GM21423 (cell line): ENCODE data around the gene BCL7A.
"Not testable (repeated sequence)": the region's sequence is repeated elsewhere in the genome, so short reads cannot be mapped to it uniquely, and the experiment has no call there.

Source experiments
- ATAC-seq: cut with Tn5 transposase; IDR thresholded peaks from one replicate; pipeline ENCODE4 v1.9.1; 2021; ENCODE audit warnings: mild to moderate bottlenecking, moderate library complexity; ENCODE audit not compliant: unreplicated experiment

BCL7A gene

DNA sequence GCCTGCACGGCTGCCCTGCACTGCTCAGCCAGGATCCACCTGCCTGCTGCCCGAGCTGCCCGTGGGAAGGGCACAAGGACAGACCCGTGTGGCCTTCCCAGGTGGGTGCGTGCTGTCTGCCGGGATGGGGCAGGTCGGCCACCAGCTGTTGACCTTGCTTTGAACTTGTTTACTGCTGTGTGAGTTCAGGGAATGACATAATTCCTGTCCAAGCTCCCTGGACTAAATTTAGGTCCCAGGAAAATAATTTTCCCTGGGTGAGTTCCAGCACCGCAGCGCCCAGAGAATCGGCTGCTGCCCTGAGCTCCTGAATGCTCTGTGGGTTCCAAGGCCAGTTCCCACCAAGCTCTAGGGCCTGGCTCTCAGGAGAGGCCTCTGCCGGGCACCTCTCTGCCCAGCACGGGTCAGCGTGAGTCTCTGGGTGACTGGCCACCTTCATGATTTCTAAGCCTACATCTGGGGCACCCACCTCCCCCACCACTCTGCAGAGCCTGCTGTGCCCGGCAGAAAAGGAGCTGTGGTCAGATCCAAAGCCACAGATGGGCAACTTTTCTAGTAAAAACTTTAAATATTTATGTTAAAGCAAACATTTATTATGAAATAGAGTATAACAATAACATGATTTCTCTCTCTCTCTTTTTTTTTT is 29.7 kb downstream of the BCL7A start:
- no peak for ATAC-seq

GRCh38 chr12:122052285-122052684 is 30.6 kb downstream of the BCL7A start:
- ATAC-seq, result no peak

DNA sequence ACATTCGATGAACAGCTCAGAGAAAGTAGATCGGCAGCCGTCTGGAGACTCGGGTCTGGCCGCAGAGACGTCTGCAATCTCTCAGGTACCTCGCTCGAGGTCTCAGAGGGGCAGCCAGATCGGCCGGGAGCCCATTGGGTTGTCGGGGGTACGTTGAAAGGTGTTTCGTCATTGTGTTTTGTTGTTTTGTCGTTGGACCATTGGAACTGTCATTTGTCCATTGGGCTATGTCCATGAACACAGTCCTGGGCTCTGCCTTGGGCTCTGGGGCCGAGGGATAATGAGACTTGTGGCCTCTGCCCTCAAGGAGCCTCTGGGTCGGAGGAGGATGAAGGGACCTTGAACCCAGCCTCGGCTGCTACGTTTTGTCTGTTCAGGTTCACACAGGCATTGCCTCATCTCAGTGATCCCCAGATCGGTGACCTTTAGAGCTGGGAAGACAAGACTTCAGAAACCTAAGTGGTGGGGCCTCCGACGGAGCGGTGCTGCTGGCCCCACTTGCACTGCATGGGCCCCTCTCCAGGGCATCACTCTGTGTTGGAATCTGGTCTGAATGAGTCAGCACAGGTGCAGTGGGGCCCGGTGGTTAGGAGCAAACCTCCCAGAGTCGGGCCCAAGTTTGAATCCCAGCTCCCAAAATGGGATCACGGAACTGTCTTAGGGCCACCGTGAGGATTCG is 33.3 kb downstream of the BCL7A start:
- ATAC-seq, result no peak

- ATAC-seq, result not testable (repeated sequence)
Observed at GRCh38 chr12:122056406-122056805, 34.7 kb downstream of the BCL7A start.

GRCh38 chr12:122057007-122057735 is 35.5 kb downstream of the BCL7A start:
- ATAC-seq, result no peak

- ATAC-seq, result no peak
Observed at GRCh38 chr12:122057769-122058168, 36.1 kb downstream of the BCL7A start.

DNA sequence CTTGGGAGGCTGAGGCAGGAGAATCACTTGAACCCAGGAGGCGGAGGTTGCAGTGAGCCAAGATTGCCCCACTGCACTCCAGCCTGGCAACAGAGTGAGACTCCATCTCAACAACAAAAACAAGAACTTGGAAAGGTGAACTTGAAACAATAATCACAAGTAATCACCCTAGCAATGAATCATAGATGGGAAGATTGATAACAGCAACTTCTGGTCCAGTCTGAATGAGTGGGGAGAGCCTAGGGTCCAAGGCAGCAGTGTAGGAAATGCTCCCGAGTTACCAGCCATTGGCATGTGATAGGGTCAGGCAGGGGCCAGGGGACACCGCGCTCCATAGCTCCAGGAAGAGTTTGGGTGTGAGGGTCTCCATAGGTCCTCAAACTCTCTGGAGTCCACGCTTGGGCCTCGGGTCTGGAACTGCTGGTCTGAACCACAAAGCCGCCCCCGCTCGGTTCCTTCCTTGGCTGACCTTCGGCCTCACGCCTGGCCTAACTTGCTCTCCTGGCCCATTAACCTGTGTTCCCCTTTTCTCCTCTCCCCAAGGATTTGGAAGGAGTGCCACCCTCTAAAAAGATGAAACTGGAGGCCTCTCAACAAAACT is 37.0 kb downstream of the BCL7A start:
- no peak for ATAC-seq

- no peak for ATAC-seq
Observed at GRCh38 chr12:122059203-122059960, 37.7 kb downstream of the BCL7A start.

GRCh38 chr12:122060081-122060501 is 38.4 kb downstream of the BCL7A start:
- no peak for ATAC-seq

GRCh38 chr12:122061253-122061652 is 39.6 kb downstream of the BCL7A start:
- no peak for ATAC-seq

DNA sequence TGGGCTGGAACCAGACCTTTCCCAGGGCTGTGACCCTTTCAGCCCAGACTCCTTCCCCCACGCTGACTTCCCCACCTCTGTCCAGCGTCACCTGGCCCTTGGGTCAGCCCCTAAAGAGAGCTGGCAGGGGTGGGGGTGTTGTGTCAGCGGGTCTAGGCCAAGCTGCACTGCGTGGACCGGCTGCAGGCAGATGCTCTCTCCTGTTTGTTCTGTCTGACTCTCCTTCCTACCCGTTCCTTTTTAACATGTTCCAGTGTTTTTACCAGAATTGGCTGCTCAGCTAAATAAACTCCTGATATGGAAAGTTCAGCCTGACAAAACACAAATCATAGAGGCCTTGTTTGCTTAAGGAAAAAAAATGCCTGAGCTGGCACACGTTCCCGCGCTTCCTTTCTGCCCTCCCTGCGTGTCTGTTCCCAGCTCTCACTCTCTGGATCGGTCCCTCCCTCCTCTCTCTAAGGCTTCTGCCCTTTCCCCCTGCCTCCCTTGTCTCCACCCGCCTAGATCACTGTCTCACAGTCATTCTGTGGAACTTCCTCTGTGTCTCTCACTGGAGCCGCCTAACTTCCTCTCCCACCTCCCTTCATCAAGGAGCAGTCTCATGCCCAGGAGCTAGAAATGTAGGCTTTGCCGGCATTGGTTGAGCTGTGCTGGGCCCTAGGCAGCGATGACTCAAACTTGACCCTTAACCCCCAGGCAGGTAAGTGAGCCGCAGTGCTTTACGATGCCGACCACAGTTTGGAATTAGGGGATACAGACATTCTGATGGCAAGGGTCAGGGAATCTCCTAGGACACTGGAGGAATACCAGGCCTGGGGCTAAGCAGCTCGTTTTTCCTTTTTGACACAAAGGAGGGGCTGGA is 41.4 kb downstream of the BCL7A start:
- ATAC-seq, result no peak

DNA sequence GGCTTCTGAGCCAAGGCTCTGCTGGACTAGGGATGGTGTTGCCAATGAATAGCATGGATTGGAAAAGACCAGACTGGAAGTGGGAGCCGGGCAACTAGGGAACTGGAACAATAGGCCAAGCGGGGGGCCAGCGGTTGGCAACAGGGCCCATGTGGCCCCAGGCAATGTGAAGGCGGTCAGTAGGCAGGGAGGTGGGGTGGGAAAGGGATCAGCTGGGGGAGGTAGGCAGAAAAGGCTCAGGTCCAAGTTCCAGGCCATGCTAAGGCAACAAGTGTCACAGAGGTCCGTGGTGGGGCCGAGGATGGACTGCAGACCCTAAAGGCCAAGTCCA is 42.0 kb downstream of the BCL7A start:
- ATAC-seq, result no peak

DNA sequence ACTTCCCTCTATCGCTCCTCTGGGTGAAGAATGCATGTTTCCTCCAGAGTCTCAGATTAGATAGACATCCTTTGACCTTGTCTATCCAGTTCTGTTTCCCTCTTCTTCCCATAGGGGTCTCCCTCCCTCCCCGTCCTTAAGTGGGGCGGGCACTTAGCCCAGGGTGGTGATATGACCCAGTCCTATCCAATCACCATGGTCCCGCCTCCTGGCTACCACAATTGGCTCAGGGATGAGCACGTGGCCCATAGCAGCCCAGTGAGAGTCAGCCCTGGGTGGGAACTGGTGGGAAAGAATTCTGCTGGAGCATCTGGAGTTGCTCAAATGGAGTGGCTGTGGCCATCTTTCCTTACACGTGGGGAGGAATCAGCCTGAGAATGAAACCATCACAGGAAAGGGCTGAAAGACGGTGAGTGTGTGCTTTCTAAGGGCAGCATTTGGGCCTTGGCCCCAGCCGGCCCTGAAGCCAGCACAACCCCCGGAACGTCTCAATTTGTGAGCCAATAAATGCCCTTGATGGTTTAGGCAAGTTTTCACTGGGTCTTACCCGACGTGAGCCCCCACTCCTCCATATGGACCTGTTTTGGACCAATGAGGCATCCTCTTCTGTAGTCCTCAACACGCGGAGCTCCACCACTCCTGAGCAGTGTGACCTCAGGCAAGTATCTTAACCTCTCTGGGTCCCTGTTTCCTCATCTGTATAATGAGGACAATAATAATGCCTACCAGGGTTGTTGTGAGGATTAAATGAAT is 42.5 kb downstream of the BCL7A start:
- ATAC-seq, result no peak

GRCh38 chr12:122064780-122065588 is 43.3 kb downstream of the BCL7A start:
- ATAC-seq, result no peak

- no peak for ATAC-seq
Observed at GRCh38 chr12:122067548-122067947, 45.9 kb downstream of the BCL7A start.

- ATAC-seq, result peak; percentile 95
Observed at GRCh38 chr12:122067966-122068365, 46.3 kb downstream of the BCL7A start.

DNA sequence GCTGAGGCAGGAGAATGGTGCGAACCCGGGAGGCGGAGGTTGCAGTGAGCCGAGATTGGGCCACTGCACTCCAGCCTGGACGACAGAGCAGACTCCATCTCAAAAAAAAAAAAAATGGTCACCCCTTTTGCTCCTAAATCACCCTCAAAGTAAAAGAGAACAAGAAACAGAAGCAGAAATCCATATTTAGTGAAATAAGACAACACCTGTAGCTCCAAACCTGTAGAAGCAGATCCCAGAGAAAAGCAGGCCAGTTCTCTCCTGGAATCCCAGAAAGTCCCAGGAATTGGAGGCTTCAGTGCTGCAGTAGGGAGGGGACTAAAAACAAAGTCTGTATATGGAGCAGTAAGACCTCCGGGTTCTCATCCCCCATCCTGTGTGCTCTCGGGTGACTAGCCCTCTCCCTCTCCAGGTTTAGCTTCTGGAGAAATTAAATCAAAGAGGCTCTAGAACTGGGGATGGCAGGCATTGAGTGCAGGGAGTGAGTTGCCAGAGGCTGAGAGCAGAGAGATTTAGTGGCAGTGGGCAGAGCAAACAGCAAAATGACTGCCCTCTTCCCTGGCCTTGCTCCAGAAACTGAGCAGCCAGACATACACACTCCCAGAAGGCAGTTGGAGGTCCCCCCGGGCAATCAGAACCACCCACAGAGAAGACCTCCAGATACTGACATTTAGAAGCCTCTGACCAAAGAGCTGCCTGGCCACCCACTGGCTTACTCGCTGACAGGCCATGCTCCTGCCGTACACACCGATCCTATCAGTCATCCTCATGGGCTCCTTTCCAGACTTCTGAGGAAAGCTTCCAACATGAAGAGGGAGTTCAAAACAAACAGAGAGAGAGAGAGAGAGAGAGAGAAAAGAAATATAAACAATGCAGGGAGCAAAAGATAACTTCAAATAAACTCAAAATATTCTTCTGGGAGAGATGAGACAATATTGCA is 50.6 kb downstream of the BCL7A start:
- ATAC-seq, result no peak
